Natural killer cell (primary cell): ENCODE results near the gene NIPBL. TPM values are rescaled to one million over a fixed set of nuclear protein-coding genes. Genes with fewer than 3 reads are reported as not detected.
A peak's percentile ranks its signal among the peaks of the same experiment; 100 is the strongest.

Experiments used
- ATAC-seq, 3 donors: fragments of 150-1000 bp in 2 of 3; fragments of 200-7000 bp in 1 of 3; cut with Tn5 transposase; 1 replicate in 1 of 3; 2 replicates in 2 of 3; pipeline ENCODE4 v1.10.0; 2021; ENCODE audit warnings: mild to moderate bottlenecking in 2 of 3, moderate library complexity in 2 of 3
- DNase-seq, 2 donors: peaks; one replicate each; pipeline versions ENCODE4 v3.0.0 to v3.0.0-alpha.2; 2013 to 2021; ENCODE audit warnings: mixed read lengths in 1 of 2
- H3K27ac ChIP-seq: one replicate; pipeline ENCODE4 v1.5.1; 2013; ENCODE audit warnings: mild to moderate bottlenecking, low read length
- H3K27me3 ChIP-seq: one replicate; pipeline ENCODE4 v1.6.1; 2013; ENCODE audit warnings: low read length; ENCODE audit not compliant: control insufficient read depth, insufficient read depth
- H3K36me3 ChIP-seq: one replicate; pipeline ENCODE4 v1.6.1; 2013; ENCODE audit warnings: low read length; ENCODE audit not compliant: control insufficient read depth, insufficient read depth
- H3K4me1 ChIP-seq: one replicate; pipeline ENCODE4 v1.6.1; 2013; ENCODE audit warnings: low read length; ENCODE audit not compliant: control insufficient read depth, insufficient read depth
- H3K4me3 ChIP-seq: one replicate; pipeline ENCODE4 v1.5.1; 2013; ENCODE audit warnings: low read length
- H3K9me3 ChIP-seq: one replicate; pipeline ENCODE4 v1.6.1; 2013; ENCODE audit warnings: low read length; ENCODE audit not compliant: control insufficient read depth, insufficient read depth
- H3K27ac Mint-ChIP-seq, 2 donors: one replicate each; pipeline ENCODE4 v1.8.0; 2022; ENCODE audit warnings: mild to moderate bottlenecking in 2 of 2, mixed read lengths in 2 of 2, moderate library complexity in 1 of 2
- H3K27me3 Mint-ChIP-seq, 2 donors: one replicate each; pipeline ENCODE4 v1.8.0; 2022; ENCODE audit warnings: low read depth in 2 of 2, mixed read lengths in 2 of 2
- H3K36me3 Mint-ChIP-seq: one replicate; pipeline ENCODE4 v1.8.0; 2022; ENCODE audit warnings: mixed read lengths
- H3K4me1 Mint-ChIP-seq, 2 donors: one replicate each; pipeline ENCODE4 v1.8.0; 2022; ENCODE audit warnings: mixed read lengths in 2 of 2
- H3K4me3 Mint-ChIP-seq: one replicate; pipeline ENCODE4 v1.8.0; 2022; ENCODE audit warnings: mild to moderate bottlenecking, moderate library complexity, mixed read lengths
- H3K9me3 Mint-ChIP-seq, 2 donors: one replicate each; pipeline ENCODE4 v1.8.0; 2022; ENCODE audit warnings: mixed read lengths in 2 of 2
- WGBS: methylation state at CpG from one replicate; pipeline ENCODE4 v1.1.7; 2013; ENCODE audit warnings: missing lambda C conversion rate; ENCODE audit not compliant: insufficient coverage; 5-methylcytosine and 5-hydroxymethylcytosine counted together
- intact Hi-C: fragments of 100-400 bp; cut with micrococcal nuclease; formaldehyde crosslinking; loops from one replicate; pipeline ENCODE4 v1.14.2; 2022
- total RNA-seq, 4 donors: library from RNA; stranded (reverse); fragments of 120-200 nt in 1 of 4; gene quantifications; one replicate each; pipeline versions ENCODE4 v1.2.3 to v1.2.4, GENCODE V29; 2013 to 2022
- TF ChIP-seq, protein P1 (sequence below): fragments of 200-600 bp; IDR thresholded peaks from one replicate; pipeline ENCODE4 v1.8.0; 2022; ENCODE audit warnings: antibody characterized with exemption

NIPBL gene
- total RNA-seq, 3 donors from 2014 or later (not counting 1 experiment from before 2014, with no cell fraction given): 137 to 153 (median 145) TPM

DNA sequence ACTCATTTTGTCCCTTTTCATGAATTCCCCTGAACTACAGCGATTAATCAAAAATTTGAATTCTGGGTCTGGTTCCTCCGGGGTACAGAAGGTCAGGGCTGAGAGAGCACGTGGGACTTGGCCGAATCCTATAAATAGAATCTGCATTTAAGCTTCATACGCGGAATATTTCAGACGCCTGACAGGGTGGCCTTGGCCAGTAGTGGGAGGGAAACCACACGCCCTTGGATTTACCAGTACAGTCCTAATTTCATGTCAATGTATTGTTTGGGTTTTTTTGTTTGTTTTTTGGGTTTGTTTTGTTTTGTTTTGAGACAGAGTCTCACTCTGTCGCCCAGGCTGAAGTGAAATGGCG is 21.5 kb upstream of the NIPBL start:
- 89% methylated on average over 10 of the region's 10 CpGs for WGBS
- Histone ChIP-seq H3K4me1 (no peaks in the 10 kb centered on the region), H3K27me3 (no peaks in the 10 kb centered on the region), H3K27ac (no peak overlapping the region), H3K4me3 (no peak overlapping the region), H3K9me3 (no peaks in the 10 kb centered on the region), H3K36me3 (no peaks in the 10 kb centered on the region)
- TF ChIP-seq, protein P1, sequence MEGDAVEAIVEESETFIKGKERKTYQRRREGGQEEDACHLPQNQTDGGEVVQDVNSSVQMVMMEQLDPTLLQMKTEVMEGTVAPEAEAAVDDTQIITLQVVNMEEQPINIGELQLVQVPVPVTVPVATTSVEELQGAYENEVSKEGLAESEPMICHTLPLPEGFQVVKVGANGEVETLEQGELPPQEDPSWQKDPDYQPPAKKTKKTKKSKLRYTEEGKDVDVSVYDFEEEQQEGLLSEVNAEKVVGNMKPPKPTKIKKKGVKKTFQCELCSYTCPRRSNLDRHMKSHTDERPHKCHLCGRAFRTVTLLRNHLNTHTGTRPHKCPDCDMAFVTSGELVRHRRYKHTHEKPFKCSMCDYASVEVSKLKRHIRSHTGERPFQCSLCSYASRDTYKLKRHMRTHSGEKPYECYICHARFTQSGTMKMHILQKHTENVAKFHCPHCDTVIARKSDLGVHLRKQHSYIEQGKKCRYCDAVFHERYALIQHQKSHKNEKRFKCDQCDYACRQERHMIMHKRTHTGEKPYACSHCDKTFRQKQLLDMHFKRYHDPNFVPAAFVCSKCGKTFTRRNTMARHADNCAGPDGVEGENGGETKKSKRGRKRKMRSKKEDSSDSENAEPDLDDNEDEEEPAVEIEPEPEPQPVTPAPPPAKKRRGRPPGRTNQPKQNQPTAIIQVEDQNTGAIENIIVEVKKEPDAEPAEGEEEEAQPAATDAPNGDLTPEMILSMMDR: no peak
- Mint-ChIP-seq H3K4me1 (no peaks in the 10 kb centered on the region), H3K9me3 (peaks cover 0 to 2% of the 10 kb centered on the region in 2 donors), H3K4me3 (no peak overlapping the region), H3K27ac (no peak overlapping the region), H3K36me3 (no peaks in the 10 kb centered on the region), H3K27me3 (peaks cover 3 to 10% of the 10 kb centered on the region in 2 donors)
- intact Hi-C loops: no loop called here
- no peak for ATAC-seq
- no peak for DNase-seq

DNA sequence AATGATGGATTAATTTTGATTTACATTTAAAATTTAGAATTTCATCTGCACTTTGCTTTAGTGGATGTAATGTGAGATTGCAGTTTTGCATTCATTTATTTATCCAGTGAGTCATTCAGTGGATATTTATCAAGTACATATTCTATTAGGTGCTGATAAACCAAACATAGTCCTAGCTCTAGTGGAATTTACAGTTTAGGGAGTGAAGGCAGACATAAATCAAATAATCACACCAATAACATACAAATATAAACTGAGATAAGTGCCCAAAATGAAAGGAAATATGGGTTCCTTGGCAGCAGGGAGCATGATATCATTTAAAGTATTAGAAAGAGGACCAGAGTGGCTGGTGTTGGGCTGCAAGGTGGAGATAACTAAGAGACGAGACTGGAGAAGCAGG is 14.7 kb upstream of the NIPBL start:
- no peak for ATAC-seq
- no peak for DNase-seq
- no peaks in the 10 kb centered on the region for H3K4me1 Mint-ChIP-seq

DNA sequence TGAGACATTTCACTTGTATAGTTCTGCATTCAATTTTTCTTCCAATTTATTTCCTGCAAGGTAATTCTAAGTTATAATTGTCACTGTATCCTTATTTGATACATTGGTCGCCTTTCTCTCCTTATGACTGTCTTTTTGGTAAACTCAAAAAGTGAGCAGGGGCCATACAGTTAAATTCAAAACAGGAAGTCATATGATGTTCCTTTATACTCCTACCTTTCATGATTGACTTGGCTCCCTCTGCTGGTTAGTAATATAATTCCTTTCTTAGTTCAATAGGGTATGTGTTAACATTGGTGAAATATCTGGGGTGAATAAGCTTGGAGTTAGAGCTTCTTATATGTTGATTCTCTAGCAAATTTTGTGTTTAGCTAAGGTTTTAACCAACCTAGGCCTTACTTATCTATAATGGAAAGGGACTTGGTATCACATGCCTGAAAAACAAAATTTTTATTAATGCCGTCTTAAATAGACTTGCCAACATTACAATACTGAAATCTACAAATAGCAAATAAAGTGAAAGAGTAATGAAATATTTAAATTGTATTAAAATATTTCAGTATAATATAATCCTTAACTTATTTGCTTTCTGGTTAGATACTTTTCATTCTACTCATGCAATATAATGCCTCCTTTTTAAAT is 6.0 kb upstream of the NIPBL start:
- DNase-seq (peak in 1 of 2 donors; percentile 82), ATAC-seq (peak; percentile 84 to 88 (median 87))
- H3K27me3 ChIP-seq: no peaks in the 10 kb centered on the region
- peaks cover 9% of the 10 kb centered on the region for H3K4me1 ChIP-seq
- WGBS: 20% methylated on average over 1 of the region's 2 CpGs
- H3K27ac ChIP-seq: no peak overlapping the region
- intact Hi-C loops: loop anchor here (1.0 kb wide), 2 partner anchors 131 to 141 kb away; no protein-coding TSS in a partner anchor
- H3K9me3 Mint-ChIP-seq: no peaks in the 10 kb centered on the region
- no peaks in the 10 kb centered on the region for H3K9me3 ChIP-seq
- H3K27me3 Mint-ChIP-seq: no peaks in the 10 kb centered on the region
- peak overlapping the region in 1 of 2 donors; percentile 52 for H3K27ac Mint-ChIP-seq
- H3K36me3 ChIP-seq: no peaks in the 10 kb centered on the region
- peaks cover 18 to 19% of the 10 kb centered on the region in 2 donors for H3K4me1 Mint-ChIP-seq
- no peaks in the 10 kb centered on the region for H3K36me3 Mint-ChIP-seq
- TF ChIP-seq, protein P1: peak; percentile 85
- no peak overlapping the region for H3K4me3 Mint-ChIP-seq
- no peak overlapping the region for H3K4me3 ChIP-seq

More for the DNA sequence above, 14.7 kb upstream of the NIPBL start:
- Mint-ChIP-seq H3K4me3 (no peak overlapping the region), H3K27ac (no peak overlapping the region), H3K36me3 (no peaks in the 10 kb centered on the region), H3K27me3 (peaks cover 7 to 9% of the 10 kb centered on the region in 2 donors), H3K9me3 (no peaks in the 10 kb centered on the region)
- no peak overlapping the region for H3K27ac ChIP-seq
- no peak overlapping the region for H3K4me3 ChIP-seq
- no peaks in the 10 kb centered on the region for H3K9me3 ChIP-seq
- peaks cover 3% of the 10 kb centered on the region for H3K27me3 ChIP-seq
- intact Hi-C loops: no loop called here
- 100% methylated on average over 1 of the region's 1 CpG for WGBS
- TF ChIP-seq, protein P1: no peak
- H3K36me3 ChIP-seq: no peaks in the 10 kb centered on the region
- no peaks in the 10 kb centered on the region for H3K4me1 ChIP-seq

DNA sequence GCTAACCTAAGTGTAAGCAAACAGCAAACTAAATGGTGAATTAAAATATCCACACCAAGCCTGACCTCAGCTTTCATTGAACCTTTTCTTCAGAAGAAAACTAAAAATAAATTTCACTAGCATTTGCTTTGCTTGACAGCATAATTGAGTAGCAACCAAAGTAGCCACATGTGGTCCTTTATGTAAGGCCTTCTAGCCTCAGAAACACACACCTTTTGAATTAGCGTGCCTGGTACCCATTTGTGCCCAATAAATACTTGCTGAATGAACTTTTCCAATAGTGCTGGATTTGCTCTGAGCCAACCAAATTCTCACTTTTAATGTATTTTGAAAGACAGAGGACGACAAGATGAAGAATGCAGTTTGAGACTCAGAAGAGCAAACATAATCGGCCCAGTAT is 2.1 kb upstream of the NIPBL start:
- H3K27me3 ChIP-seq: no peaks in the 10 kb centered on the region
- no peaks in the 10 kb centered on the region for H3K36me3 Mint-ChIP-seq
- no peaks in the 10 kb centered on the region for H3K36me3 ChIP-seq
- H3K9me3 Mint-ChIP-seq: no peaks in the 10 kb centered on the region
- TF ChIP-seq, protein P1: no peak
- no peaks in the 10 kb centered on the region for H3K9me3 ChIP-seq
- peaks cover 43 to 44% of the 10 kb centered on the region in 2 donors for H3K4me1 Mint-ChIP-seq
- intact Hi-C loops: no loop called here
- ATAC-seq (no peak), DNase-seq (peak in 1 of 2 donors; percentile 26)
- peak overlapping the region; percentile 98 for H3K4me3 Mint-ChIP-seq
- 58% methylated on average over 3 of the region's 3 CpGs for WGBS
- H3K4me1 ChIP-seq: peaks cover 14% of the 10 kb centered on the region
- H3K27ac Mint-ChIP-seq: peak overlapping the region; percentile 92 to 98
- peak overlapping the region; percentile 68 for H3K4me3 ChIP-seq
- H3K27ac ChIP-seq: peak overlapping the region; percentile 88
- H3K27me3 Mint-ChIP-seq: no peaks in the 10 kb centered on the region
